Fibroblast of mammary gland (primary cell): ENCODE measurements around the gene SLC30A10.

Experiments
- DNase-seq: peaks from one replicate; pipeline ENCODE4 v3.0.0-alpha.2; 2010; ENCODE audit warnings: low read depth
- H3K4me3 ChIP-seq: 2 replicates; pipeline ENCODE4 v1.5.1; 2011; ENCODE audit warnings: low read depth, mild to moderate bottlenecking, low read length, moderate library complexity; ENCODE audit not compliant: control insufficient read depth
- TF ChIP-seq, protein P1 (sequence below): conservative IDR thresholded peaks from 2 replicates; pipeline ENCODE4 v1.5.1; 2011; ENCODE audit warnings: low read depth, low read length, inconsistent platforms; ENCODE audit not compliant: control insufficient read depth, insufficient read depth

Gene SLC30A10

DNA sequence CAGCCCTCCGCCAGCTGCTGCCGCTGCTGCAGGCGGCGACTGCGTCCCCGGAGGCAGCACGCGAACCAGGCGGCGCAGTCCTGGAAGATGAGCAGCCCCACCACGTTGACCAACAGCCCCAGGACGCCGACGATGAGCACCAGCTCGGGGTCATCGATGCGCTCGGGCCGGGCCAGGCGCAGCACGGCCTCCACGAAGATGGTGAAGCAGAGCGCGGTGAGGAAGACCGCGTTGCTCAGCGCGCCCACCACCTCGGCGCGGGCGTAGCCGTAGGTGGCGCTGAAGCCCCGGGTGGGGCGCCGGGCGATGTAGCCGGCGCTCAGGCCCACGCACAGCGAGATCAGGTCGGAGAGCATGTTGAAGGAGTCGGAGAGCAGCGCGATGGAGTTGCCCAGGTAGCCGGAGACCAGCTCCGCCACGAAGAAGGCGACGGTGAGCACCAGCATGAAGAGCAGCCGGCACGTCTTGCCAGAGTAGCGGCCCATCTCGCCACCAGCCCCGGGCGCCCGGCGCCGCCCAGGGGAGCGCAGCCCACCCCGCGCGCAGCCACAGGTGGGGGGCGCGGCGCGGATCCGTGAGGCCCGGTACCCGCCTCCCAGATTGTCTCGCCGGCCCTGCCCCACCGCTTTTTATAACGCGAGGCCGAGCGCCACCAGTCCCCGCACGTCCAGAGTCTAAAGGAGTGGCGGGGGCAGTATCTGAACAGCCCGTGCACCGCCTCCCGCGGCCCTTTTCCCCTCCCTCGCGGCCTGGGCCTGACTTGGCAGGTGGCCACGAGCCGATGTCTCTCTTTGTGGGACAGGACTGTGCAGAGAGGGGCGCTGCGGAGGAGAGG is at the start of gene SLC30A10:
TSS of gene SLC30A10 (minus strand) at position 602 of the 835 bp plus-strand sequence. CDS start at position 485, 117 bp downstream.
- TF ChIP-seq, protein P1, sequence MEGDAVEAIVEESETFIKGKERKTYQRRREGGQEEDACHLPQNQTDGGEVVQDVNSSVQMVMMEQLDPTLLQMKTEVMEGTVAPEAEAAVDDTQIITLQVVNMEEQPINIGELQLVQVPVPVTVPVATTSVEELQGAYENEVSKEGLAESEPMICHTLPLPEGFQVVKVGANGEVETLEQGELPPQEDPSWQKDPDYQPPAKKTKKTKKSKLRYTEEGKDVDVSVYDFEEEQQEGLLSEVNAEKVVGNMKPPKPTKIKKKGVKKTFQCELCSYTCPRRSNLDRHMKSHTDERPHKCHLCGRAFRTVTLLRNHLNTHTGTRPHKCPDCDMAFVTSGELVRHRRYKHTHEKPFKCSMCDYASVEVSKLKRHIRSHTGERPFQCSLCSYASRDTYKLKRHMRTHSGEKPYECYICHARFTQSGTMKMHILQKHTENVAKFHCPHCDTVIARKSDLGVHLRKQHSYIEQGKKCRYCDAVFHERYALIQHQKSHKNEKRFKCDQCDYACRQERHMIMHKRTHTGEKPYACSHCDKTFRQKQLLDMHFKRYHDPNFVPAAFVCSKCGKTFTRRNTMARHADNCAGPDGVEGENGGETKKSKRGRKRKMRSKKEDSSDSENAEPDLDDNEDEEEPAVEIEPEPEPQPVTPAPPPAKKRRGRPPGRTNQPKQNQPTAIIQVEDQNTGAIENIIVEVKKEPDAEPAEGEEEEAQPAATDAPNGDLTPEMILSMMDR = no peak
- no peak within 1 kb of the TSS for H3K4me3 ChIP-seq
- peak; percentile 1 for DNase-seq

DNA sequence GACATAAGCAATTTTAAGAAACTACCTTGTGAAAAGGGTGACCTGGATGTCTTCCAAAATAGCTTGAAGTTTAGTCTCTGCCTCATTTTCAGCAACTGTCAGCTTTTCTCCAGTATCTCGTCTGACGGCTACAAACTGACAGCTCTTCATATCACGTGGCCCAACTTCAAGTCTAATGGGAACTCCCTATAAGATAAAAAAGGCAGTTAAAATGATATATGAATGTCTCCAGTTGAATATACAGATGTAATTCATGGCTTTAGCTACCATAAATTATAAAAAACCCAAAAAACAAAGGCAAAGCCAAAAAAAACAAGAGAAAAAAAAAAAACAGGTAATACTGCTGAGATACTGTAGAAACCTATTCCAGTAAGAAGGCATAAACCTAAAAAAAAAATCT is 44.9 kb upstream of the SLC30A10 start:
- H3K4me3 ChIP-seq = no peak overlapping the region
- no peak for DNase-seq
- TF ChIP-seq, protein P1 = no peak

DNA sequence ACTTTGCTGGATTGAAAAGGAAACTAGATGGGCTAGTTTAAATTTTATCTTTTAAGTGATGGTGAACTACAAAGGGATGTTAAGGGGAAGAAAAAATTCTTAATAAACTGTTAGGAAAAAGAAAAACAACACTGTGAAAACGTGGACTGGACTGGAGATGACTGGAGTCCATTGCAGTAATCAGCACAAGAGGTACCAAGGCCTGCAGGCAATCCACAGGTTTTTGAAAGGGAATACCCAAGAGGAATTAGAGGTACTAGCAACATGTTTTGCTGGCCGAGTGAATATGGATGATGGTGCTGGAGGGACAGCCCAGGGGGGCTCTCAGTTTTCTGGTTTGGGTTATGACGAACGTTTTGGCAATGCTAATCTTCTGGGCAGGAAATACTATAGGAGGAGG is 39.0 kb upstream of the SLC30A10 start:
- DNase-seq = no peak
- H3K4me3 ChIP-seq = no peak overlapping the region
- TF ChIP-seq, protein P1 = no peak

DNA sequence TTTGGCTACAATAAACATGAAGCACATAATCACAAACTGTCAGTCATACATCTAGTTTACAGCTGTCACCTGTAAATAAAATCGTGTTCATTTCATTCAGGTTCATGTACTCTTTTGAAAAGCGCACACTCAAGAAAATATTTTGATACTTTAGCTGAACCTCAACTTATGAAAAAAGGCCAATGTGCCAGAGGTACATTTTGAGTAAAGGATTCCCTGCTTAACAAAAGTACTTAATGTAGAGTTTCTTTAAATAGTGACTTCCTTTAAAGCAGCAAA is 37.7 kb upstream of the SLC30A10 start:
- DNase-seq = no peak
- H3K4me3 ChIP-seq = no peak overlapping the region
- TF ChIP-seq, protein P1 = no peak

DNA sequence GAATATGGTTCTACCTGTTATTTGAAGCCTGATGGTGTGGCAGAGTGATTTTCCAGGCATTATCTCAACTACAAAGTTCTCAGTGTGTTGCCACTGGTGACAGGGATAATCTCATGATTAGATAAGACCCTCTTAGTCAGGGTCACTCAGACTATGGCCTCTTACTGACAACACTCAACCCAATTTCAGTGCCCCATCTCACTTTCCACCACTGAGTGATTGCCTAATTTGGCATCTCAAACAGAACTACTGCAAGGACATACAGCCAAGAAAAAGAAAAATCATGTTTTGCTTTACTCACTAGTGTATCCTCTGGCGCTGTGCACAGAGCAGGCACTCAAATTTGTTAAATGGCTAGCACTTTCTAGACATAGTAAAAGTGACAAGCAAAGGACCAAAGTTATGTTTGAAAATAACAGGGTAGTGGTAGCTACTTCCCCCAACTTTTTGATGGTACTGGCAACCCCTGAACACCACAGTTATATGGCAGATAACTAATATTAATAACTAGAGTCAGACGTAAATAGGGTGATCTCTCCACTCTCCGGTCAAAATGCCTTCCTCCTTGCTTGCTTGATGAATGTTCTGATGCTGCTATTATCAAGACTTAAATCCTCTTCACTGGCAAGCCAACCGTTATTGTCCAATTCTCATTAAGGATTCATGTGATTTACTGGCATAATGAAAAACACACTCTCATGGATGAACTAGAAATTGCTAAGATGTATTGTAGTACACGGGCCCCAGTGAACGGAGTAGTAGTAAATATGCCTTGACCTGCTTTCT is 37.1 kb upstream of the SLC30A10 start:
- no peak overlapping the region for H3K4me3 ChIP-seq
- TF ChIP-seq, protein P1 = no peak

DNA sequence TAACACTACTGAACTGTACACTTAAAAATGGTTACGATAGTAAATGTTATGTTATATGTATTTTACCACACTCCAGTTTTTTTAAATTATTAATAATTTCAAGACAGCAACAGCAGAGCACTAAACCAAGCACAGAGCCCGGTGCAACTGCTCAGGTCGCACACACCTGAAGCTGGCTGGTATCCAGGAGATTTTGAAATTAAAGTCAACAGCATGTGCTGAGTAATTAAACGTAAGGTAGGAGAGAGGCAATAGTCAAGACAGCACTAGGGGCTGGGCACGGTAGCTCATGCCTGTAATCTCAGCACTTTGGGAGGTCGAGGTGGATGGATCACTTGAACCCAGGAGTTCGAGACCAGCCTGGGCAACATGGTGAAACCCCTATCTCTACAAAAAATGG is 35.1 kb upstream of the SLC30A10 start:
- H3K4me3 ChIP-seq = no peak overlapping the region
- TF ChIP-seq, protein P1 = no peak
- DNase-seq = no peak

More for the DNA sequence above, 37.1 kb upstream of the SLC30A10 start:
- no peak for DNase-seq
